ENCODE data around the gene PCDHGA1. TPM values are rescaled to one million over a fixed set of nuclear protein-coding genes. Genes with fewer than 3 reads are reported as not detected.

Gene PCDHGA1
- total RNA-seq, 1 experiment from 2014 or later: 0.63 TPM

DNA sequence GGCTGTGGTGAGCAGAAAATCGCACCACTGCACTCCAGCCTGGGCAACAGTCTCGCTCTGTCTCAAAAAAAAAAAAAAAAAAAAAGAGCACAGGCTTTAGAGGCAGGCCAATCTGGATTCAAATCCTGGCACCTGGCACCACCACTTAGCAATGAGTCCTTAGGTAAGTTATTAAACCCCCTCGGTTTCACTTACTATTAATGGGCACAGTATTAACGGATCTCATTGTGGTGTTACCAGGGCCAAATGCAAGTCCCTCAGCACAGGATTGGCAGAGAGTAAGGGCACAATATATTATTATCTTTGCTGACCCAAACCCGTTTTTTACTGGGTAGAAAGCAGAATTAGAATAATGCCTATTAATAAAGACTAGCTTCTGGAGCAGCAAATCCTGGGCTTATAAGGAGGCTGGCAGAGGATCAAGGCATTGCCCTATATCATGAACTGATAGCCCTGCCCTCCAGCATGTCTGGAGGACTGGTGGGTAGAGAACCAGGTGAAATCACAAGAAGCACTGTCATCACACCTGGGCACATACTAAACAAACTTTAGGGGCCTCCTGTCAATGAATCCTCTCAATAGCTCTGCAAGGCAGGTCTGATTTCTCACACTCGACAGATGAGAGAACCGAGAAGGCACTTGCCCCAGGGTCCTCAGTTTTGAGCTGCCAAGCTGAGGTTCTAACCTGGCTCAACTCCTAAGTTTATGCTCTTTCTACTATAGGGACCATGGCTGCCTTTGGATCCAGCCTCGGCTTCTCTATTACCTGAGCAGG, 176.3 kb downstream of the PCDHGA1 start:
- Histone ChIP-seq H3K27ac (ENCODE audit: insufficient read length, low read depth, low read length) (no peak overlapping the region), H2BK15ac (ENCODE audit: low read depth, low read length) (no peak overlapping the region), H4K91ac (ENCODE audit: insufficient read length, low read depth, low read length) (no peak overlapping the region), H4K8ac (replicated peaks; ENCODE audit: insufficient read length, low read depth, low read length) (no peak overlapping the region), H4K20me1 (ENCODE audit: control insufficient read depth, insufficient read depth, insufficient read length) (no peaks in the 10 kb centered on the region), H2AK5ac (ENCODE audit: insufficient read length, low read length) (no peak overlapping the region), H3K4ac (ENCODE audit: low read depth, low read length) (no peak overlapping the region), H2AFZ (ENCODE audit: low read length) (no peak overlapping the region), H3K4me2 (ENCODE audit: insufficient read depth, insufficient read length, low read length) (no peak overlapping the region), H3K23ac (ENCODE audit: insufficient read length, low read depth, low read length) (no peak overlapping the region), H3K9me3 (ENCODE audit: control insufficient read depth, low read depth, low read length) (no peaks in the 10 kb centered on the region), H3K79me1 (ENCODE audit: insufficient read depth, low read depth, low read length, poor library complexity, severe bottlenecking) (no peaks in the 10 kb centered on the region), H3K79me2 (ENCODE audit: insufficient read depth, low read length) (no peaks in the 10 kb centered on the region), H2BK120ac (ENCODE audit: low read depth, low read length, poor library complexity, severe bottlenecking) (no peak overlapping the region), H3K14ac (ENCODE audit: insufficient read depth, low read length) (no peak overlapping the region), H2BK5ac (ENCODE audit: insufficient read length, low read length) (no peak overlapping the region), H3T11ph (ENCODE audit: low read length) (no peak overlapping the region), H4K5ac (ENCODE audit: insufficient read length, low read depth, low read length) (no peak overlapping the region), H3K27me3 (ENCODE audit: insufficient read depth, low read length) (no peaks in the 10 kb centered on the region), H3K18ac (ENCODE audit: insufficient read length, low read depth, low read length) (no peak overlapping the region), H3K9ac (ENCODE audit: extremely low read depth, insufficient read length, low read length) (no peak overlapping the region), H3K56ac (ENCODE audit: insufficient read length, low read depth, low read length) (no peak overlapping the region), H3K23me2 (ENCODE audit: insufficient read length, low read depth, low read length, poor library complexity, severe bottlenecking) (no peaks in the 10 kb centered on the region), H2BK20ac (ENCODE audit: low read depth, low read length, poor library complexity, severe bottlenecking) (no peak overlapping the region), H3K4me1 (ENCODE audit: insufficient read depth, low read length) (peaks cover 4% of the 10 kb centered on the region; the same call in 1 of the 2 replicates), H2BK12ac (ENCODE audit: insufficient read length, low read depth, low read length) (no peak overlapping the region)
- Mint-ChIP-seq H3K27ac (no peak overlapping the region; a peak in 1 of 7 replicates), H3K9me3 (no peaks in the 10 kb centered on the region), H3K4me1 (peaks cover 30 to 31% of the 10 kb centered on the region in 2 experiments), H3K27me3 (ENCODE audit: low read depth) (no peaks in the 10 kb centered on the region), H3K36me3 (ENCODE audit: insufficient read depth in 1 of 3, low read depth in 3 of 3) (peaks cover 5 to 16% (median 6%) of the 10 kb centered on the region in 3 experiments), H3K4me3 (no peak overlapping the region)
- no peak for DNase-seq
- TF ChIP-seq, protein P1, sequence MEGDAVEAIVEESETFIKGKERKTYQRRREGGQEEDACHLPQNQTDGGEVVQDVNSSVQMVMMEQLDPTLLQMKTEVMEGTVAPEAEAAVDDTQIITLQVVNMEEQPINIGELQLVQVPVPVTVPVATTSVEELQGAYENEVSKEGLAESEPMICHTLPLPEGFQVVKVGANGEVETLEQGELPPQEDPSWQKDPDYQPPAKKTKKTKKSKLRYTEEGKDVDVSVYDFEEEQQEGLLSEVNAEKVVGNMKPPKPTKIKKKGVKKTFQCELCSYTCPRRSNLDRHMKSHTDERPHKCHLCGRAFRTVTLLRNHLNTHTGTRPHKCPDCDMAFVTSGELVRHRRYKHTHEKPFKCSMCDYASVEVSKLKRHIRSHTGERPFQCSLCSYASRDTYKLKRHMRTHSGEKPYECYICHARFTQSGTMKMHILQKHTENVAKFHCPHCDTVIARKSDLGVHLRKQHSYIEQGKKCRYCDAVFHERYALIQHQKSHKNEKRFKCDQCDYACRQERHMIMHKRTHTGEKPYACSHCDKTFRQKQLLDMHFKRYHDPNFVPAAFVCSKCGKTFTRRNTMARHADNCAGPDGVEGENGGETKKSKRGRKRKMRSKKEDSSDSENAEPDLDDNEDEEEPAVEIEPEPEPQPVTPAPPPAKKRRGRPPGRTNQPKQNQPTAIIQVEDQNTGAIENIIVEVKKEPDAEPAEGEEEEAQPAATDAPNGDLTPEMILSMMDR (conservative IDR thresholded peaks at IDR 0.05): no peak
- no CpG with 5 or more reads among the region's 8 CpGs for WGBS (ENCODE audit: extremely low coverage, insufficient read length, low lambda C conversion rate)
